HG03139 (cell line): Measurements from ENCODE around the gene SLC1A7.

Source experiments
- ATAC-seq: cut with Tn5 transposase; IDR thresholded peaks from one replicate; pipeline ENCODE4 v1.9.1; 2021; ENCODE audit not compliant: unreplicated experiment

SLC1A7 gene

DNA sequence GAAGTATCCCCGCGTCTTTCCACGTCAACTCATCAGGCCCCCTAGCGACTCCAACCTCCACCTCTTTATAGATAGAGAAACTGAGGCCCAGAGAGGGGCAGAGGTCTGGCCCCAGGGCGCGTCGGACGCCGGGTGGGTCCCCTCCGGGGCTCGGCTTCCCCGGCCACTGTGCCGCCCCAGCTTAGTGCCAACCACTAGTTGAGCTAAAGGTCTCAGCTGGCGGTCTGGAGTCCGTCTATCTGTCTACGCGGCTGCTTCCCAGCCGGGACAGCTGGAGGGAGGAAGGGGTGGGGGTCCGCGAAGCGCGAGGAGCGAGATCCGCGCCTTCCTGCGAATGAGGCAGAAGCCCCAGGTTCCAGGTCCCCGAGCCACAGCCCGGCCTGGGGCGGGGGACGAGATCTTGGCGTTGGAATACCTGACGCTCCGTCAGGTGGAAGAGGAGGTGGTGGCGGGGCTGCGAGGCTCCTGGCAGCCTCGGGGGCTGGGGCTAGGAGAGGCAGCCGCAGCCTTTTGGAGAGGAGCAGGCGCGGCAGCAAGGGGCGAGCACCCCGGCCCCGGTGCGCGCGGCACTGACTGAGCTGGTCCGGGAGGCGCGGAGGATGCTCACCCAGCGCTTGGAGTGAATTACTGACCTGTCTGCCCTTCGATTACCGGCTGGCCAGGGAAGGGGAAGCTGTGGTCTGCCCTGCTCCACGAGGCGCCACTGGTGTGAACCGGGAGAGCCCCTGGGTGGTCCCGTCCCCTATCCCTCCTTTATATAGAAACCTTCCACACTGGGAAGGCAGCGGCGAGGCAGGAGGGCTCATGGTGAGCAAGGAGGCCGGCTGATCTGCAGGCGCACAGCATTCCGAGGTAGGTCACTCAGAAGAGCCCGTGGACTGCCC is 79.5 kb downstream of the SLC1A7 start:
- no peak for ATAC-seq

DNA sequence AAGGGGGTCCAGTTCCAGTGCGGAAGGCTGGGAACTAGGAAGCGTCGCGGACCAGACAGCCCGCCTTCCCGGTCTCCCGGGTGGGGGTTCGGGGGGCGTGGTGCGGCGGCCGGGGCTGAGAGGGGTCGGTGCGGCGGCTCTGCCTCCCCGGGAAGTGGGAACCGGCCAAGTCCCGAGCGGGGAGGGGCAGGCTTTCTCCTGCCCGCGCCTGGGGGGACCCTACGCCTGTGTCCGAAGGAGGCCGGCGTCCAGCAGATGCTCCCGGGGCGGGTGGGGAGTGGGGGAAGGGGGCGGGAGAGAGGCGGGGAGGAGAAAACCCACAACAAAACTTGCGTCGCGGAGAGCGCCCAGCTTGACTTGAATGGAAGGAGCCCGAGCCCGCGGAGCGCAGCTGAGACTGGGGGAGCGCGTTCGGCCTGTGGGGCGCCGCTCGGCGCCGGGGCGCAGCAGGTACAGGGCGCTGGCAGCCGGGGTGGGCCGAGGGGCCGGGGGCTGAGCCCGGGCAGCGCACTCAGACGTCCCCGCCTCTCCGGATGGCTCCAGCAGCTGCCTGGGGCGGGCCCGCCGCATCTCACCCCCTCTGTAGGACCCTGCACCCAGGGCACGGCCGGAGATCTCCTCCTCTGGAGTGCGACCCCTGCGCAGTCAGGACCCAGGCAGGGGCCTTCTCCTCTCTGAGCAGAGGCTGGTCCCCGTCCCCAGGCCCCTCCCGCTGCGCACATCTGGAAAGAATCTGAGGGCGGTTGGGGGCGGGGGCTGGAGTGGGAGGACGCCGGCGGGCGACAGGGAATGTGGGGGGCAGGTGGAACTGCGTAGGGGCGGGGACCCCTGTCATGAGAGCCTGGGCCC is 80.4 kb downstream of the SLC1A7 start, which contains the start of gene PODN:
Gene PODN (plus strand): TSS at position 355 of the 849 bp plus-strand sequence. CDS start 7,643 bp downstream, outside the sequence.
- ATAC-seq: no peak

GRCh38 chr1:53061123-53061858 is 81.1 kb downstream of the SLC1A7 start:
- ATAC-seq: no peak

DNA sequence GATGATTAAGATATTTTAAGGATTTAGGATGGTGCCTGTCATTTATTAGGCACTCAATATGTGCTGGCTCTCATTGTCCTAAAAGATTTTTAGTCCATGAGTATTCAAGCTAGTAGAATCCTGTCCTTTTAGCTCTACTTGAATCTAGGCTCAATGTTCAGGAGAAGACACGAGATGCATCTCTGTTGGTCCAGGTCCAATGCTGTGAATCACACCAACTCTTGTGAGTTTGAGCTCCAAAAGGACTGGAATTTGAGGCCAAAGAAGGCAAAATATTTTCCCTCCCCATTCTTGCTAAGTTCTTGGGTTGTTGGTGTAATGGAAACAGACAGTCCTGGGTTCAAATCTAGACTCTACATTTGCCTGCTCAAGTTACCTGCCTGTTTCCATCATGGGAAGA is 81.9 kb downstream of the SLC1A7 start:
- no peak for ATAC-seq

DNA sequence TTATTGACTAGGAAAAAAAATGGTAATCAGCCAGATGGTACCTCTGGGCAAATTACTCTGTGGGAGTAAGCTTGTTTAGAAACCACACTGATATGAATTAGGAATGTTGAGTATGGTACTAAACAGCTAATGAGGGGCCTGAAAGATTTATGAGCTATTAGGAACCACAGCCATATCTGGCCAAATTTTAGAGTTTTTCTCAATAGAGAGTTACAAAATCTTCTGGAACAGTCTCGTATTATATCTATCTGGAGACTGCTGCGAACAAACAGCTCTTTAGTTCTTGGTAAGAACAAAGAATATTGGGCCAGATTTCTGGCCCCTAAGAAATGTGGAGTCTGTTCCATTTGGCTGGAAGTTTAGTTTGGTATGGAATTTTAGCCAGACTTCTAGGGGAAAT is 85.3 kb downstream of the SLC1A7 start:
- ATAC-seq: no peak

DNA sequence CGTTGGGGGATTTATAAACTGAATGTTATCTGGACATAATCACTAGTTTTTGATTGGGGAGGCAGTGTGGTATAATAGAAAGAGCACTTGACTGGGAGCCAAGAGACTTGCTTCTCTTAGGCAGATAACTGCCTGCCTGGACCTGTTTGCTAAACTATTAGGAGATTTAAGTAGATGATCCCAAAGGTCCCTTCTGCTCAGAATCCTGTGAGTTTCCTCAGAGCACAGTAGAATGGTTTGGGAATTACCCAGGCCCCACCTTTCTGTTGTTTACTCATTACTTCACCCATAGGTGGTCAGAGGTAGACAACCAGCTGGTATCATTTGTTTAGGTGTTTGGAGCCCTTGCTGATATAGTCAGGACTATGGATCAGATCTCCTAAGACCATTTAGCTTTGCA is 90.8 kb downstream of the SLC1A7 start:
- ATAC-seq: no peak

DNA sequence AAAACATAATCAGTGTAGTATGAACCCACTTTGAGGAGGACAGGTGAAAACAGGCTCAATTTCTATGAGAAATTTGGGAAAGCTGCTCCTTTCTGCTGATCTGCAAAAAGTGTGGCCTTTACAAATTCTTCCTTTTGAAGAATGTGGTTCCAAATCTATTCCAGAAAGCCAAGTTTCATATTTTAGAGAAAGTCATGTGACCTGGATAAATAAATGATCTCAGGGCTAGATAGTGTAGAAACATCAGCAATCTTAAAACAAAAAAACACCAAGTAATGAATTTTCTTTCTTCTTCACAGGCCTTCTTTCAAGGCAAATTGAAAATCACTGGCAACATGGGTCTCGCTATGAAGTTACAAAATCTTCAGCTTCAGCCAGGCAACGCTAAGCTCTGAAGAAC is 92.1 kb downstream of the SLC1A7 start:
- ATAC-seq: no peak

DNA sequence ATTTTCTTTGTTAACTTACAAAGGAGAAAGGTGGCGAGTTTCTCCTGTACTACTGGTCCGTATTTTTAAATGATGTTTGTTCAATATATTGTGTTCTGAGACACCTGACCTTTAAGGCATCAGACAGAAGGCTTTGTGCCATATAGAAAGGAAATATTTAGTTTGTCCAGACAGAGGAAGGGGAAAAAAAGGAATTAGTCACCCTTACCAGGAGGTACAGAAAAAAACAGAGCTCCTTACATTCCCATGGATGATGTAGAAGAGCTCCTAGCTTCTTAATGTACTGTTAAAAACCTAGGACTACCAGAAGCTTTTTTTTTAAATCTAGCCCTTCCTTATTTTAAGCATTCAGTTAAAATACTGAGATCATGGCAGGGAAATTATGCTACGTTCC is 92.9 kb downstream of the SLC1A7 start:
- ATAC-seq: no peak

- ATAC-seq: no peak
These were observed 93.4 kb downstream of the SLC1A7 start for GRCh38 chr1:53048960-53049573.

GRCh38 chr1:53047737-53048736 is 94.4 kb downstream of the SLC1A7 start:
- ATAC-seq: no peak

GRCh38 chr1:53046930-53047329 is 95.5 kb downstream of the SLC1A7 start:
- ATAC-seq: no peak

DNA sequence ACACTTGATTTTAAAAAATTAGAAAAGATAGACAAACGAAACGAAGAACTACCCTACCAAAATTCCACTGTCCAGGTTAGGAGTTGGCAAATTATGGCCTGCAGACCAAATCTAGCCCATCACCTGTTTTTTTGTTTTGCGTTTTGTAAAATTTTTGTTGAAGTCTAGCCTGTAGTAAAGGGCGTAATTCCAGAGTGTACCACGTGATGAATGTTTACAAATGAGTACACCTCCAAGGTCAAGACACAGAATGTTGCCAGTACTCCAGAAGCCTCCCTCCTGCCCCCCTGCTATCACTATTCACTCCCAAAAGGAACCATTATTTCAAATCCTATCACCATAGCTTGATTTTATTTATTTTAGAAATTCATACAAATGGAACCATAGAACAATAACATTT is 97.5 kb downstream of the SLC1A7 start:
- no peak for ATAC-seq

DNA sequence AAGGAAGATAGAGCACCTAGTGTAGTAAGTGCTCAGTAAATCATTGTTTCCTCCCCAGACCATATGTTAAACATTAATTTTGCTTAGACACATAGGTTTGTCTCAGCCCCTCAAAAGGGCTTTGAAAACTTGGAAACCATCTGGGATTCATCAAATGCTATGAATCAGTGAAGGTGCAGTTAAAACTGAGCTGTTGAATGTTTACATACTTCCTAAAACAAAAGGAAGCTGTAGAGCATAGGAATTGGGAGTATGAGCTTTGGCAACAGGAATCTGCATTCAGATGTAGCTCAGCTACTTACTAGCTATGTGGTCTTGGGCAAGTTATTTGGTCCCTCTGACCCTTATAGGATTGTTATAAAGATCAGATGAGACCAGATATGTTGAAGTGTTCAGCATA is 99.2 kb downstream of the SLC1A7 start:
- ATAC-seq: no peak

DNA sequence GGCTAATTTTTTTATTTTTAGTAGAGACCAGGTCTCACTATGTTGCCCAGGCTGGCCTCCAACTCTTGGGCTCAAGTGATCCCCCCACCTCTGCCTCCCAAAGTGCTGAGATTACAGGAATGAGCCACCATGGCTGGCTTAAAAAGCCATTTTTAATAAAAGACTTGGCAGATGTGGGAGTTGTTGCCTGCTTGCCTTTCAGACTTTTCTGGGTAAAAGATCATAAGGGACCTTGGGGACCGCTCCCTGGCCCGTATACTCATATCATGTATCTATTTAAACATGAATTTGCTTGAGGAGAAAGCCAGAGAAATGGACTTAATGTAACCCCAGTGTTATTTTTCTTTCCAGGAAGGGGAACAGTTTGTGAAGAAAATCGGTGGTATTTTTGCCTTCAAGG is 103.9 kb downstream of the SLC1A7 start:
- no peak for ATAC-seq
